Heart left ventricle (tissue), 16 donors: Measurements from ENCODE around the gene WDR93. TPM values are rescaled to one million over a fixed set of nuclear protein-coding genes. Genes with fewer than 3 reads are reported as not detected.

Source experiments
- ATAC-seq, 4 donors: fragments of 200-7000 bp; cut with Tn5 transposase; one replicate each; pipeline ENCODE4 v1.9.1; 2020 to 2022; ENCODE audit warnings: moderate library complexity in 4 of 4, mild to moderate bottlenecking in 3 of 4, moderate number of reproducible peaks in 1 of 4
- DNase-seq, 5 donors: peaks; one replicate each; pipeline ENCODE4 v3.0.0-alpha.2; 2020
- H3K27ac ChIP-seq, 12 donors: fragments of 200-600 bp; sonication (generic) in 4 of 12; one replicate each; pipeline versions ENCODE4 v1.5.0 to v1.8.0; 2016 to 2022; ENCODE audit warnings: mild to moderate bottlenecking in 2 of 12
- H3K27me3 ChIP-seq, 9 donors: fragments of 200-600 bp; sonication (generic) in 2 of 9; one replicate each; pipeline versions ENCODE4 v1.5.1 to v1.8.0; 2016 to 2022; ENCODE audit warnings: mild to moderate bottlenecking in 3 of 9
- H3K36me3 ChIP-seq, 9 donors: fragments of 200-600 bp; sonication (generic) in 2 of 9; one replicate each; pipeline versions ENCODE4 v1.5.0 to v1.8.0; 2018 to 2022; ENCODE audit warnings: mild to moderate bottlenecking in 2 of 9
- H3K4me1 ChIP-seq, 12 donors: fragments of 200-600 bp; sonication (generic) in 4 of 12; one replicate each; pipeline versions ENCODE4 v1.5.0 to v1.8.0; 2016 to 2022; ENCODE audit warnings: mild to moderate bottlenecking in 3 of 12
- H3K4me3 ChIP-seq, 12 donors: fragments of 200-600 bp; sonication (generic) in 4 of 12; one replicate each; pipeline versions ENCODE4 v1.5.0 to v1.8.0; 2017 to 2022; ENCODE audit warnings: mild to moderate bottlenecking in 9 of 12, moderate library complexity in 4 of 12
- H3K9me3 ChIP-seq, 12 donors: fragments of 200-600 bp; sonication (generic) in 4 of 12; one replicate each; pipeline versions ENCODE4 v1.5.0 to v1.8.0; 2016 to 2022; ENCODE audit warnings: mild to moderate bottlenecking in 1 of 12
- POLR2A ChIP-seq, 2 donors: fragments of 450-650 bp; IDR thresholded peaks; one replicate each; pipeline ENCODE4 v1.6.1; 2017; ENCODE audit warnings: antibody characterized with exemption in 2 of 2, mild to moderate bottlenecking in 2 of 2, moderate library complexity in 2 of 2
- WGBS, 4 donors: extraction: QIAGEN DNeasy Blood & Tissue Kit in 2 of 4; methylation state at CpG; one replicate each; pipeline versions ENCODE4 v1.1.5 to v1.1.7; 2013 to 2018; 5-methylcytosine and 5-hydroxymethylcytosine counted together
- intact Hi-C, 10 donors: fragments of 100-400 bp; cut with DNase I; formaldehyde crosslinking; loops; one replicate each; pipeline versions ENCODE4 v1.11.1 to v1.14.2; 2022
- polyA plus RNA-seq, 2 donors: library from polyadenylated mRNA; stranded (reverse); fragments of 200-250 nt; gene quantifications; one replicate each; pipeline ENCODE4 v1.2.3, GENCODE V29; 2013
- total RNA-seq, 9 donors: library from RNA; depleted of rRNA in 2 of 9; stranded (reverse); fragments of >200 nt in 2 of 9; fragmentation: NEBNext Ultra II Directional in 3 of 9; extraction: Animal tissue kit (Norgen Biotek cat#: 25700) in 3 of 9; gene quantifications; one replicate each; pipeline versions ENCODE4 v1.1.0 to v1.2.4, GENCODE V29; 2016 to 2023
- TF ChIP-seq, protein P1 (sequence below), 12 donors: fragments of 200-600 bp; sonication (generic) in 4 of 12; IDR thresholded peaks; one replicate each; pipeline versions ENCODE4 v1.5.0 to v1.8.0; 2018 to 2022; ENCODE audit warnings: antibody characterized with exemption in 12 of 12, mild to moderate bottlenecking in 5 of 12
- donor health status: ischemic (EF 13 %, LVEDD 7.1; RV severe dilation, severe dysfunction).
- donor health status: healthy with polysubstance abuse.
- donor health status: DM: no; HTN: yes; CAD: no.
- donor health status: DM: no; HTN: no; CAD: no.
- donor health status: ischemic (EF 25% LVEDD 6.9; RV normal size, moderate dysfunction).
- donor health status: ischemic (EF 25% LVEDD 5.7; RV mildly dilated, moderate dysfunction).
- donor health status: healthy.
- donor health status: DM: yes; HTN: yes; CAD: no.
- donor health status: ischemic (EF 35%, LVEDD 5.7; RV mildly dilated, moderate dysfunction).
- donor health status: nonischemic (EF 11% LVEDD 7.7; RV severe dilation, severe dysfunction).
- donor health status: DM: yes; HTN: yes; CAD: no.
- donor health status: PGD.
- donor health status: ischemic (EF 29% LVEDD 5.4; RV normal size, mild dysfunction).
- donor health status: nonischemic (EF 23%, LVEDD 6.1; RV moderate dilation, normal function).

The WDR93 gene
- total and polyA plus RNA-seq, 11 donors, result 0.10 to 0.21 TPM; not detected in 9

DNA sequence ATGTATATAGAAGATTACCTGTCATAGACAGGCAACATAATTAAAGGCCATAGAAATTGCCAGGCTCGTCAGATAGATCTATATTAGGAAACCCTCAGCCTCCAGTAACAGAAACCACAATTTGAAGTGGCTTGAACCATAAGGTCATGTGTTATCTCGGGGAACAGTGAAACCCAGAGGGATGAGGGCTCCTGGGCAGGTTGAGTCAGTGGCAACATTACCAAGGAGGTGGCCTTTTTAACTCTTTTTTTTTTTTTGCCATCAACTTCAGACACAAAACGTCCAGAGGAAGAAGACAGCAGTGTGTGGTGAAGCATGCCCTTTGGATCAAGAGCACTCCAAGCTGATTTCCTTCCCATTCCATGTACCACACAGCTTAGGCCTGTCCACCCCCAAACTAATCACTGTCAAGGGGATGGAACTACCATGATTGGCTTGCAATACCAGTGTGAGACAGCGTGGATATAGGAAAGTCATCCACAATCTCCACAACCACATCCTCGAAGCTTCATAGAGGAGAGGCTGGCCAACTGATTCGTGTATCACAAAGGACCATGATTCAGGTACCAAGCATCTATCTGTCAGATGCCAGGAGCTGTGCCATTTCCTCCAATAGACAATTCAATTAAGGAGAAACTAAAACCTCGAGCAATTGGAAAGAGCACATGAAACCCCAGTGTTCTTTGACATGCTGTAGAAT is 34.3 kb upstream of the WDR93 start:
- DNase-seq, result no peak
- H3K27me3 ChIP-seq, result peaks cover 0 to 22% (median 0%) of the 10 kb centered on the region in 9 donors
- H3K9me3 ChIP-seq, result no peaks in the 10 kb centered on the region
- no peaks in the 10 kb centered on the region for H3K36me3 ChIP-seq
- no peak for ATAC-seq
- intact Hi-C loops, result no loop called here
- no peak for TF ChIP-seq POLR2A (IDR thresholded peaks at IDR 0.05)
- TF ChIP-seq, protein P1, sequence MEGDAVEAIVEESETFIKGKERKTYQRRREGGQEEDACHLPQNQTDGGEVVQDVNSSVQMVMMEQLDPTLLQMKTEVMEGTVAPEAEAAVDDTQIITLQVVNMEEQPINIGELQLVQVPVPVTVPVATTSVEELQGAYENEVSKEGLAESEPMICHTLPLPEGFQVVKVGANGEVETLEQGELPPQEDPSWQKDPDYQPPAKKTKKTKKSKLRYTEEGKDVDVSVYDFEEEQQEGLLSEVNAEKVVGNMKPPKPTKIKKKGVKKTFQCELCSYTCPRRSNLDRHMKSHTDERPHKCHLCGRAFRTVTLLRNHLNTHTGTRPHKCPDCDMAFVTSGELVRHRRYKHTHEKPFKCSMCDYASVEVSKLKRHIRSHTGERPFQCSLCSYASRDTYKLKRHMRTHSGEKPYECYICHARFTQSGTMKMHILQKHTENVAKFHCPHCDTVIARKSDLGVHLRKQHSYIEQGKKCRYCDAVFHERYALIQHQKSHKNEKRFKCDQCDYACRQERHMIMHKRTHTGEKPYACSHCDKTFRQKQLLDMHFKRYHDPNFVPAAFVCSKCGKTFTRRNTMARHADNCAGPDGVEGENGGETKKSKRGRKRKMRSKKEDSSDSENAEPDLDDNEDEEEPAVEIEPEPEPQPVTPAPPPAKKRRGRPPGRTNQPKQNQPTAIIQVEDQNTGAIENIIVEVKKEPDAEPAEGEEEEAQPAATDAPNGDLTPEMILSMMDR (IDR thresholded peaks at IDR 0.05), result no peak
- H3K4me1 ChIP-seq, result peaks cover 0 to 13% (median 5%) of the 10 kb centered on the region in 12 donors
- no peak overlapping the region for H3K4me3 ChIP-seq
- WGBS, 4 donors, result 62 to 76% (median 73%) methylated on average over 7 of the region's 7 CpGs
- H3K27ac ChIP-seq, result peak overlapping the region in 1 of 12 donors; percentile 45

- TF ChIP-seq, protein P1 (IDR thresholded peaks at IDR 0.05), result no peak
- TF ChIP-seq POLR2A (IDR thresholded peaks at IDR 0.05), result no peak
- Histone ChIP-seq H3K9me3 (no peaks in the 10 kb centered on the region), H3K27me3 (peaks cover 0 to 22% (median 0%) of the 10 kb centered on the region in 9 donors), H3K27ac (no peak overlapping the region), H3K4me3 (no peak overlapping the region), H3K4me1 (peaks cover 0 to 19% (median 12%) of the 10 kb centered on the region in 12 donors), H3K36me3 (no peaks in the 10 kb centered on the region)
- ATAC-seq (no peak), DNase-seq (no peak)
- intact Hi-C loops, result no loop called here
- WGBS, 4 donors, result 84 to 86% (median 85%) methylated on average over 5 of the region's 5 CpGs
Measured at GRCh38 chr15:89657686-89658200, 32.9 kb upstream of the WDR93 start.

GRCh38 chr15:89659295-89659694 is 31.3 kb upstream of the WDR93 start:
- WGBS, 4 donors, result 88 to 95% (median 92%) methylated on average over 2 of the region's 2 CpGs
- Histone ChIP-seq H3K36me3 (no peaks in the 10 kb centered on the region), H3K9me3 (no peaks in the 10 kb centered on the region), H3K27me3 (peaks cover 0 to 20% (median 0%) of the 10 kb centered on the region in 9 donors), H3K27ac (no peak overlapping the region), H3K4me3 (no peak overlapping the region), H3K4me1 (peaks cover 0 to 25% (median 17%) of the 10 kb centered on the region in 12 donors)
- no peak for ATAC-seq
- intact Hi-C loops, result no loop called here
- DNase-seq, result no peak
- TF ChIP-seq POLR2A (IDR thresholded peaks at IDR 0.05), result no peak
- TF ChIP-seq, protein P1 (IDR thresholded peaks at IDR 0.05), result no peak

GRCh38 chr15:89660556-89660955 is 30.1 kb upstream of the WDR93 start:
- Histone ChIP-seq H3K4me1 (peaks cover 0 to 28% (median 20%) of the 10 kb centered on the region in 12 donors), H3K27me3 (peaks cover 0 to 7% (median 0%) of the 10 kb centered on the region in 9 donors), H3K4me3 (no peak overlapping the region), H3K36me3 (no peaks in the 10 kb centered on the region), H3K9me3 (no peaks in the 10 kb centered on the region), H3K27ac (no peak overlapping the region)
- intact Hi-C loops, result no loop called here
- 82 to 91% (median 82%) methylated on average over 2 of the region's 2 CpGs for WGBS, 4 donors
- TF ChIP-seq, protein P1 (IDR thresholded peaks at IDR 0.05), result no peak
- no peak for ATAC-seq
- DNase-seq, result no peak
